SK-N-SH treated with all-trans-retinoic acid at 6 μM for 48 hours (cell line): ENCODE measurements around the gene SERPINE2.

Source experiments
- ARNTL ChIP-seq: fragments of 450-650 bp; formaldehyde crosslinking; IDR thresholded peaks from 2 replicates; pipeline ENCODE4 v1.5.0; 2020; ENCODE audit warnings: low read depth, mild to moderate bottlenecking, moderate library complexity, borderline replicate concordance
- CREB5 ChIP-seq: fragments of 250-450 bp; sonication (Bioruptor Pico); IDR thresholded peaks from 2 replicates; pipeline ENCODE4 v1.5.1; 2020; ENCODE audit warnings: low read depth, mild to moderate bottlenecking, moderate library complexity
- CSRNP3 ChIP-seq: fragments of 250-450 bp; sonication (Bioruptor Pico); IDR thresholded peaks from 2 replicates; pipeline ENCODE4 v1.5.1; 2021; ENCODE audit warnings: mild to moderate bottlenecking, moderate library complexity
- PATZ1 ChIP-seq: fragments of 250-450 bp; sonication (Bioruptor Pico); IDR thresholded peaks from 2 replicates; pipeline ENCODE4 v1.8.0; 2020; ENCODE audit warnings: mild to moderate bottlenecking, moderate library complexity, borderline replicate concordance
- ZFP3 ChIP-seq: fragments of 250-450 bp; sonication (Bioruptor Pico); IDR thresholded peaks from 2 replicates; pipeline ENCODE4 v1.5.0; 2020; ENCODE audit warnings: mild to moderate bottlenecking, moderate library complexity
- ZNF565 ChIP-seq: fragments of 450-650 bp; formaldehyde crosslinking; conservative IDR thresholded peaks from 2 replicates; pipeline ENCODE4 v1.5.0; 2020; ENCODE audit warnings: low read depth, mild to moderate bottlenecking, moderate library complexity

GRCh38 chr2:223952280-223952968 lies 86.7 kb downstream of the SERPINE2 start:
- TF ChIP-seq ARNTL (no peak), CREB5 (CRISPR knock-in tag) (no peak), CSRNP3 (CRISPR knock-in tag) (no peak), ZFP3 (CRISPR knock-in tag) (no peak), ZNF565 (CRISPR knock-in tag) (no peak), PATZ1 (CRISPR knock-in tag) (no peak)
